ENCODE measurements around the gene TAF11L11.
"Not testable (repeated sequence)": the region's sequence is repeated elsewhere in the genome, so short reads cannot be mapped to it uniquely, and the experiment has no call there.

DNA sequence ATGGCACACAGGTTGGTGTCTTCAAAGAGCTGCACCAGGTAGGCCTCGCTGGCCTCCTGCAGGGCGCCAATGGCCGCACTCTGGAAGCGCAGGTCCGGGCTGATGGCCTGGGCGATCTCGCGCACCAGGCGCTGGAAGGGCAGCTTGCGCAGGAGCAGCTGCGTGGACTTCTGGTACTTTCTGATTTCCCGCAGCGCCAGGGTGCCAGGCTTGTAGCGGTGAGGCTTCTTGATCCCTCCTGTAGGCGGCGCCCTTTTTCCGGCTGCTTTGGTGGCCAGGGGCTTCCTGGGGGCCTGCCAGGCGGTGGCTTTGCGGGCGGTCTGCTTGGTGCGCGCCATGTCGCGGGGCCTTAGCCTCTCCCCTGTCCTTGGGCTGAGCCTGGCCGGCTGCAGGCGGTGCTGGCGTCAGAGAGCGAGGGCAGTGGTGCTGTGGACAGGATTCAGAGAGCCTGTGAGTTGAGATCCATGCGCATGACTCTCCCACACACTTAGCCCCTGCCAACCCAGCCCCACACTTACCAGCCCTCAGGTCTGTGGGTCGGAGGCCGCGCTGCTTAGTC is 51.3 kb downstream of the TAF11L11 start:
- TF ChIP-seq HOXA7 (CRISPR knock-in tag; IDR thresholded peaks at IDR 0.05); CBX2 (IDR thresholded peaks at IDR 0.05; ENCODE audit: borderline replicate concordance, low read depth); POLR2A (IDR thresholded peaks at IDR 0.05; ENCODE audit: low read length); ESRRA (IDR thresholded peaks at IDR 0.05; ENCODE audit: borderline replicate concordance, low read length); KDM5A (IDR thresholded peaks at IDR 0.05); NFE2L2 (conservative IDR thresholded peaks at IDR 0.05; ENCODE audit: low read length); KDM1A (IDR thresholded peaks at IDR 0.05; ENCODE audit: low read depth); EP300 (IDR thresholded peaks at IDR 0.05); RCOR1 (IDR thresholded peaks at IDR 0.05; ENCODE audit: low read depth, low read length); RAD21 (conservative IDR thresholded peaks at IDR 0.05 in 1 of 2, IDR thresholded peaks at IDR 0.05 in 1 of 2): not testable (repeated sequence)
- TF ChIP-seq, protein P1, sequence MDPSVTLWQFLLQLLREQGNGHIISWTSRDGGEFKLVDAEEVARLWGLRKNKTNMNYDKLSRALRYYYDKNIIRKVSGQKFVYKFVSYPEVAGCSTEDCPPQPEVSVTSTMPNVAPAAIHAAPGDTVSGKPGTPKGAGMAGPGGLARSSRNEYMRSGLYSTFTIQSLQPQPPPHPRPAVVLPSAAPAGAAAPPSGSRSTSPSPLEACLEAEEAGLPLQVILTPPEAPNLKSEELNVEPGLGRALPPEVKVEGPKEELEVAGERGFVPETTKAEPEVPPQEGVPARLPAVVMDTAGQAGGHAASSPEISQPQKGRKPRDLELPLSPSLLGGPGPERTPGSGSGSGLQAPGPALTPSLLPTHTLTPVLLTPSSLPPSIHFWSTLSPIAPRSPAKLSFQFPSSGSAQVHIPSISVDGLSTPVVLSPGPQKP (IDR thresholded peaks at IDR 0.05; ENCODE audit: low read depth, low read length): not testable (repeated sequence)
- TF ChIP-seq, protein P2, sequence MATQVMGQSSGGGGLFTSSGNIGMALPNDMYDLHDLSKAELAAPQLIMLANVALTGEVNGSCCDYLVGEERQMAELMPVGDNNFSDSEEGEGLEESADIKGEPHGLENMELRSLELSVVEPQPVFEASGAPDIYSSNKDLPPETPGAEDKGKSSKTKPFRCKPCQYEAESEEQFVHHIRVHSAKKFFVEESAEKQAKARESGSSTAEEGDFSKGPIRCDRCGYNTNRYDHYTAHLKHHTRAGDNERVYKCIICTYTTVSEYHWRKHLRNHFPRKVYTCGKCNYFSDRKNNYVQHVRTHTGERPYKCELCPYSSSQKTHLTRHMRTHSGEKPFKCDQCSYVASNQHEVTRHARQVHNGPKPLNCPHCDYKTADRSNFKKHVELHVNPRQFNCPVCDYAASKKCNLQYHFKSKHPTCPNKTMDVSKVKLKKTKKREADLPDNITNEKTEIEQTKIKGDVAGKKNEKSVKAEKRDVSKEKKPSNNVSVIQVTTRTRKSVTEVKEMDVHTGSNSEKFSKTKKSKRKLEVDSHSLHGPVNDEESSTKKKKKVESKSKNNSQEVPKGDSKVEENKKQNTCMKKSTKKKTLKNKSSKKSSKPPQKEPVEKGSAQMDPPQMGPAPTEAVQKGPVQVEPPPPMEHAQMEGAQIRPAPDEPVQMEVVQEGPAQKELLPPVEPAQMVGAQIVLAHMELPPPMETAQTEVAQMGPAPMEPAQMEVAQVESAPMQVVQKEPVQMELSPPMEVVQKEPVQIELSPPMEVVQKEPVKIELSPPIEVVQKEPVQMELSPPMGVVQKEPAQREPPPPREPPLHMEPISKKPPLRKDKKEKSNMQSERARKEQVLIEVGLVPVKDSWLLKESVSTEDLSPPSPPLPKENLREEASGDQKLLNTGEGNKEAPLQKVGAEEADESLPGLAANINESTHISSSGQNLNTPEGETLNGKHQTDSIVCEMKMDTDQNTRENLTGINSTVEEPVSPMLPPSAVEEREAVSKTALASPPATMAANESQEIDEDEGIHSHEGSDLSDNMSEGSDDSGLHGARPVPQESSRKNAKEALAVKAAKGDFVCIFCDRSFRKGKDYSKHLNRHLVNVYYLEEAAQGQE (IDR thresholded peaks at IDR 0.05): not testable (repeated sequence)
- TF ChIP-seq, protein P3, sequence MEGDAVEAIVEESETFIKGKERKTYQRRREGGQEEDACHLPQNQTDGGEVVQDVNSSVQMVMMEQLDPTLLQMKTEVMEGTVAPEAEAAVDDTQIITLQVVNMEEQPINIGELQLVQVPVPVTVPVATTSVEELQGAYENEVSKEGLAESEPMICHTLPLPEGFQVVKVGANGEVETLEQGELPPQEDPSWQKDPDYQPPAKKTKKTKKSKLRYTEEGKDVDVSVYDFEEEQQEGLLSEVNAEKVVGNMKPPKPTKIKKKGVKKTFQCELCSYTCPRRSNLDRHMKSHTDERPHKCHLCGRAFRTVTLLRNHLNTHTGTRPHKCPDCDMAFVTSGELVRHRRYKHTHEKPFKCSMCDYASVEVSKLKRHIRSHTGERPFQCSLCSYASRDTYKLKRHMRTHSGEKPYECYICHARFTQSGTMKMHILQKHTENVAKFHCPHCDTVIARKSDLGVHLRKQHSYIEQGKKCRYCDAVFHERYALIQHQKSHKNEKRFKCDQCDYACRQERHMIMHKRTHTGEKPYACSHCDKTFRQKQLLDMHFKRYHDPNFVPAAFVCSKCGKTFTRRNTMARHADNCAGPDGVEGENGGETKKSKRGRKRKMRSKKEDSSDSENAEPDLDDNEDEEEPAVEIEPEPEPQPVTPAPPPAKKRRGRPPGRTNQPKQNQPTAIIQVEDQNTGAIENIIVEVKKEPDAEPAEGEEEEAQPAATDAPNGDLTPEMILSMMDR (IDR thresholded peaks at IDR 0.05): not testable (repeated sequence)
